Stimulated activated CD4-positive, alpha-beta T cell treated with anti-CD3 and anti-CD28 coated beads, Interleukin-15, amount 100 ng/mL, for 1 hour (primary cell): ENCODE results near the gene GLYATL2.

Experiments
- DNase-seq, 2 donors: peaks; one replicate each; pipeline ENCODE4 v3.0.0-alpha.2; 2020; ENCODE audit warnings: low read depth in 1 of 2, low spot score in 1 of 2

GLYATL2 gene

GRCh38 chr11:58801302-58801701 lies 43.2 kb downstream of the GLYATL2 start:
- no peak for DNase-seq

- DNase-seq = no peak
These were observed 48.2 kb downstream of the GLYATL2 start for GRCh38 chr11:58796333-58796732.

GRCh38 chr11:58788355-58789023 lies 56.0 kb downstream of the GLYATL2 start:
- DNase-seq = no peak

- no peak for DNase-seq
These were observed 56.6 kb downstream of the GLYATL2 start for GRCh38 chr11:58787903-58788302.

- no peak for DNase-seq
These were observed 57.8 kb downstream of the GLYATL2 start for GRCh38 chr11:58786693-58787092.

GRCh38 chr11:58784995-58785394 lies 59.5 kb downstream of the GLYATL2 start:
- no peak for DNase-seq
